AG04450 (cell line): ENCODE measurements around the gene STIM2. TPM values are rescaled to one million over a fixed set of nuclear protein-coding genes. Genes with fewer than 3 reads are reported as not detected.
"Not testable (repeated sequence)": the region's sequence is repeated elsewhere in the genome, so short reads cannot be mapped to it uniquely, and the experiment has no call there.

Experiments used
- CTCF ChIA-PET: fragments of 300-600, 350-600 bp; formaldehyde crosslinking; extraction: SDS; loops from one replicate; lab custom pipeline; 2022; ENCODE audit warnings: antibody characterized with exemption, inconsistent platforms; lab: Charles Lee
- POLR2A ChIA-PET: fragments of 350-600 bp; formaldehyde crosslinking; extraction: SDS; loops from one replicate; lab custom pipeline; 2021; ENCODE audit warnings: antibody characterized with exemption, inconsistent platforms; lab: Yijun Ruan, JAX
- DNase-seq: peaks from one replicate; pipeline ENCODE4 v3.0.0-alpha.2; 2011; ENCODE audit warnings: low read depth, low spot score
- H3K27ac ChIP-seq: one replicate; pipeline ENCODE4 v1.5.1; 2012; ENCODE audit warnings: low read depth, low read length, control low read depth
- H3K27me3 ChIP-seq: one replicate; pipeline ENCODE4 v1.6.0; 2012; ENCODE audit warnings: low read length; ENCODE audit not compliant: control insufficient read depth, insufficient read depth
- H3K4me3 ChIP-seq: 2 replicates; pipeline ENCODE4 v1.5.1; 2011; ENCODE audit warnings: mild to moderate bottlenecking, low read depth, low read length, control low read depth
- H3K9me3 ChIP-seq: 2 replicates; pipeline ENCODE4 v1.5.1; 2012; ENCODE audit warnings: low read length; ENCODE audit not compliant: control insufficient read depth, insufficient read depth
- CTCF ChIP-seq: IDR thresholded peaks from 2 replicates; pipeline ENCODE4 v1.5.1; 2011; ENCODE audit warnings: low read depth, low read length, control low read depth, inconsistent platforms
- polyA plus RNA-seq: library from polyadenylated mRNA; depleted of rRNA; stranded (reverse); fragments of >200 nt; gene quantifications from 2 replicates; pipeline ENCODE4 v1.2.3, GENCODE V29; 2011

STIM2 gene
- polyA plus RNA-seq, 1 experiment = 26.8 TPM

GRCh38 chr4:26821677-26822503 lies 38.8 kb upstream of the STIM2 start:
- Histone ChIP-seq H3K4me3 (no peak overlapping the region), H3K27me3 (no peaks in the 10 kb centered on the region), H3K9me3 (peaks cover 2% of the 10 kb centered on the region), H3K27ac (no peak overlapping the region)
- ChIA-PET POLR2A (no interaction called here), CTCF (no interaction called here)
- no peak for DNase-seq
- peak; percentile 11; the same call in 1 of the 2 replicates for TF ChIP-seq CTCF

GRCh38 chr4:26822546-26822945 lies 38.1 kb upstream of the STIM2 start:
- H3K9me3 ChIP-seq = peaks cover 2% of the 10 kb centered on the region
- DNase-seq = no peak
- no peak for TF ChIP-seq CTCF
- no peak overlapping the region for H3K27ac ChIP-seq
- H3K27me3 ChIP-seq = no peaks in the 10 kb centered on the region
- POLR2A ChIA-PET = no interaction called here
- CTCF ChIA-PET = no interaction called here
- H3K4me3 ChIP-seq = no peak overlapping the region

- DNase-seq, H3K9me3 ChIP-seq, POLR2A ChIA-PET, H3K27ac ChIP-seq, H3K4me3 ChIP-seq, CTCF ChIA-PET, H3K27me3 ChIP-seq: not testable (repeated sequence)
Observed at GRCh38 chr4:26822974-26823373, 37.7 kb upstream of the STIM2 start.

GRCh38 chr4:26823583-26823982 lies 37.1 kb upstream of the STIM2 start:
- no peak for DNase-seq
- ChIA-PET CTCF (no interaction called here), POLR2A (no interaction called here)

GRCh38 chr4:26824667-26825066 lies 36.0 kb upstream of the STIM2 start:
- H3K4me3 ChIP-seq = no peak overlapping the region
- H3K9me3 ChIP-seq = peaks cover 2% of the 10 kb centered on the region
- TF ChIP-seq CTCF = no peak
- DNase-seq = no peak
- POLR2A ChIA-PET = no interaction called here
- no peak overlapping the region for H3K27ac ChIP-seq
- no peaks in the 10 kb centered on the region for H3K27me3 ChIP-seq
- CTCF ChIA-PET = no interaction called here

More at GRCh38 chr4:26823583-26823982, 37.1 kb upstream of the STIM2 start:
- H3K4me3 ChIP-seq = no peak overlapping the region
- H3K27me3 ChIP-seq = no peaks in the 10 kb centered on the region
- TF ChIP-seq CTCF = no peak
- no peak overlapping the region for H3K27ac ChIP-seq
- H3K9me3 ChIP-seq = peaks cover 2% of the 10 kb centered on the region
